NB4 (cell line): ENCODE data around the gene FLT1.

Experiments
- CTCF ChIP-seq: IDR thresholded peaks from one replicate; pipeline ENCODE4 v1.5.1; 2012; ENCODE audit warnings: low read depth, low read length
- MYC ChIP-seq: IDR thresholded peaks from 2 replicates; pipeline ENCODE4 v1.6.1; 2011; ENCODE audit warnings: low read depth, low read length
- TF ChIP-seq, protein P1 (sequence below): IDR thresholded peaks from 2 replicates; pipeline ENCODE4 v1.6.1; 2011; ENCODE audit warnings: low read depth, low read length

GRCh38 chr13:28257305-28257704 lies 237.6 kb downstream of the FLT1 start:
- TF ChIP-seq CTCF (no peak), MYC (no peak)
- TF ChIP-seq, protein P1, sequence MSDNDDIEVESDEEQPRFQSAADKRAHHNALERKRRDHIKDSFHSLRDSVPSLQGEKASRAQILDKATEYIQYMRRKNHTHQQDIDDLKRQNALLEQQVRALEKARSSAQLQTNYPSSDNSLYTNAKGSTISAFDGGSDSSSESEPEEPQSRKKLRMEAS = no peak
